ENCODE data around the gene ODF2L. TPM values are rescaled to one million over a fixed set of nuclear protein-coding genes. Genes with fewer than 3 reads are reported as not detected.

Gene ODF2L
- total RNA-seq, 4 donors from 2014 or later = 48.2 to 111 (median 64.7) TPM

DNA sequence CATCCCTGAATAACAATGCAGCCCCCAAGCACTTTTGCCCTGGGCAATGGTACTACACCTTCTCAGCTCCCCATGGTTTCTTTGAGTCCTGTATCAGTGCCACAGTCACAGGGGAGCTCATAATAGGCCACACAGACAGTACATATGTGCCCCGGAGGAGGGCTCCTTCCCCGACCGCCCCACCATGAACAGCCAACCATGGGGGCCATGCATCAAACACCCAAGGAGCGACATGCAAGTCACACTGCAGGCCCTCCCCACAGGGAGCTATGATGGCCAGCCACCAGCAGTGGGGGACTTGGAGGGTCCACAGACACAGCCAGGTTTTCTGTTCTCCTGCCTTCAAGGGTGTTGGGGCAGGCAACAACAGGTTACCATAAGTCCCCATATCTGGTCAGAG lies 14.8 kb upstream of the ODF2L start:
- Histone ChIP-seq H3K27me3 (no peaks in the 10 kb centered on the region), H3K4me1 (no peaks in the 10 kb centered on the region), H3K36me3 (no peaks in the 10 kb centered on the region), H3K4me3 (replicated peaks in 1 of 3) (no peak overlapping the region), H3K27ac (no peak overlapping the region), H3K9me3 (no peaks in the 10 kb centered on the region)
- intact Hi-C loops (cut with DNase I) = no loop called here
- DNase-seq = no peak
- 98 to 100% methylated on average over 1 to 4 of the region's 4 CpGs for WGBS, 2 donors
- TF ChIP-seq POLR2A (IDR thresholded peaks at IDR 0.05) = no peak
- TF ChIP-seq, protein P1, sequence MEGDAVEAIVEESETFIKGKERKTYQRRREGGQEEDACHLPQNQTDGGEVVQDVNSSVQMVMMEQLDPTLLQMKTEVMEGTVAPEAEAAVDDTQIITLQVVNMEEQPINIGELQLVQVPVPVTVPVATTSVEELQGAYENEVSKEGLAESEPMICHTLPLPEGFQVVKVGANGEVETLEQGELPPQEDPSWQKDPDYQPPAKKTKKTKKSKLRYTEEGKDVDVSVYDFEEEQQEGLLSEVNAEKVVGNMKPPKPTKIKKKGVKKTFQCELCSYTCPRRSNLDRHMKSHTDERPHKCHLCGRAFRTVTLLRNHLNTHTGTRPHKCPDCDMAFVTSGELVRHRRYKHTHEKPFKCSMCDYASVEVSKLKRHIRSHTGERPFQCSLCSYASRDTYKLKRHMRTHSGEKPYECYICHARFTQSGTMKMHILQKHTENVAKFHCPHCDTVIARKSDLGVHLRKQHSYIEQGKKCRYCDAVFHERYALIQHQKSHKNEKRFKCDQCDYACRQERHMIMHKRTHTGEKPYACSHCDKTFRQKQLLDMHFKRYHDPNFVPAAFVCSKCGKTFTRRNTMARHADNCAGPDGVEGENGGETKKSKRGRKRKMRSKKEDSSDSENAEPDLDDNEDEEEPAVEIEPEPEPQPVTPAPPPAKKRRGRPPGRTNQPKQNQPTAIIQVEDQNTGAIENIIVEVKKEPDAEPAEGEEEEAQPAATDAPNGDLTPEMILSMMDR (IDR thresholded peaks at IDR 0.05) = no peak

DNA sequence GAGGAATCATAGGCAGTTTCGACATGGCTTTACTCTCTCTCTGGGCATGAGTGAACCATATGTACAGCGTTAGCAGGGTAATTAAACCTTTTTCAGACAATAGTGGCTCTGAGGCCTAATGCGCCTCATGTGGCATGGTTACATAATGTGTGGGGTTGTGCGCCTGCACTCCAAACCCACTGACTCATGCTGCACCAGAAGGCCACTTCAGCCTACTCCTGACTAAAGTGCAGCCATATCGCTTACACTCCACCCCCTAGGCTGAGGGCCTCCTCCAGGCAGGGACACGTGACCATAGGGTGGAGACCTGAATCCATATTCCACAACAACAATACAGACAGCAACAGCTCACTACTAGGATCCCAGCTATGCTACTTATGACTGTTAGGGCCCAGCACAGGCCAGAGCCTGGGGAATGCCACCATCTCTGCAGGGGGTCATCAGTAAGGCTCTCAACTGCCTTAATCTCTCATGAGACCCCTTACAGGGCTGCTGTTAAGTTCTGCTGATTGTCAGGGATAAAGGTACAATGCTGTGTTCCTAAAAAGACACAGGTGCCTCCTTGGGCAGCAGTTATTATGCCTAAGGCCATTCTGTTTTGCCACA lies 13.4 kb upstream of the ODF2L start:
- Histone ChIP-seq H3K4me3 (replicated peaks in 1 of 3) (no peak overlapping the region), H3K9me3 (no peaks in the 10 kb centered on the region), H3K4me1 (no peaks in the 10 kb centered on the region), H3K36me3 (no peaks in the 10 kb centered on the region), H3K27me3 (peaks cover 3% of the 10 kb centered on the region), H3K27ac (no peak overlapping the region)
- intact Hi-C loops (cut with DNase I) = no loop called here
- no peak for TF ChIP-seq POLR2A (IDR thresholded peaks at IDR 0.05)
- TF ChIP-seq, protein P1 (IDR thresholded peaks at IDR 0.05) = no peak
- DNase-seq = no peak
- 82 to 90% methylated on average over 6 of the region's 6 CpGs for WGBS, 2 donors

DNA sequence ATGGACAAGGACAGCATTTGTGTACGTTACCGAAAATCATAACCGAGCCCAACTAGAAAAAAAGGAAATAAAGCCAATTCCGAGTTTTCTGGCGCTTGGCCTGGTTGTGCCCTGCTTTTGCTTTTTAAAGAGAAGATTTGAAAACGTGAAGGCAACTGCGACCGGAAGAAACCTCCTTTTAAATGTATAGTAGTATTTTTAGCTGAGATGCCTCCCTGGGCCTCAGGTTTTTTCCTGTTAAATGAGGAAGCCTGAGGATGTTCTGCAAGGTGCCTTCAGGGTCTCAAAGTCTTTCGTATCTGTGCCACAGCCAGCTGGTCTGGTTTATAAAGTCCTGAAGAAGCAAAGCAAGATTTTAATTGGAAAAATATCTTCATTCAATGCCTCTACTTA lies 371 bp upstream of the ODF2L start:
- no peak for DNase-seq
- intact Hi-C loops (cut with DNase I) = no loop called here
- Histone ChIP-seq H3K36me3 (no peaks in the 10 kb centered on the region), H3K27me3 (no peaks in the 10 kb centered on the region), H3K9me3 (no peaks in the 10 kb centered on the region), H3K4me1 (peaks cover 6 to 10% of the 10 kb centered on the region in 2 donors), H3K4me3 (replicated peaks in 1 of 3) (peak overlapping the region in 2 of 3 donors; percentile 88 to 89), H3K27ac (peak overlapping the region; percentile 88 to 92 (median 89))
- 3 to 4% methylated on average over 9 of the region's 9 CpGs for WGBS, 2 donors
- no peak for TF ChIP-seq POLR2A (IDR thresholded peaks at IDR 0.05)
- TF ChIP-seq, protein P1 (IDR thresholded peaks at IDR 0.05) = no peak

DNA sequence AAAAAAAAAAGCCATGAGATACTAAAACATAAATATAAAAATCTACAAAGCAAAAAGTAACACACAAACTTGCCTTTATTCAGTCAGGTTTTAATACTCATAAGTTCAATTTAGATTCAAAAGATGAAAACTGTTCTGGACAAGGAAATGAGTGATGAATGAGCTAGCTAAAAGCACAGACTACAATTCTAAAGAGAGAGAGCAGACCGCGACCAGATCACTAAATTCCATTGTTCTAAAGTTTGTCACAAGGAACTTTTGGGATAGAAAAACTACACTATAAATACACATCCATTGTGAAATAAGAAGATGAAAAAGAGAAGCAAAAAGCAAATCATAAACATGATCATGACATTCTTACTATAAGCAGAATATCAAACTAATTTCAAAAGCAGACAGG lies 1.7 kb downstream of the ODF2L start:
- intact Hi-C loops (cut with DNase I) = no loop called here
- Histone ChIP-seq H3K27ac (peak overlapping the region in 1 of 3 donors; percentile 13), H3K4me3 (replicated peaks in 1 of 3) (no peak overlapping the region), H3K4me1 (peaks cover 6 to 10% of the 10 kb centered on the region in 2 donors), H3K27me3 (no peaks in the 10 kb centered on the region), H3K9me3 (no peaks in the 10 kb centered on the region), H3K36me3 (no peaks in the 10 kb centered on the region)
- no peak for TF ChIP-seq POLR2A (IDR thresholded peaks at IDR 0.05)
- TF ChIP-seq, protein P1 (IDR thresholded peaks at IDR 0.05) = no peak
- WGBS, 2 donors = 68 to 71% methylated on average over 2 of the region's 2 CpGs
- no peak for DNase-seq

DNA sequence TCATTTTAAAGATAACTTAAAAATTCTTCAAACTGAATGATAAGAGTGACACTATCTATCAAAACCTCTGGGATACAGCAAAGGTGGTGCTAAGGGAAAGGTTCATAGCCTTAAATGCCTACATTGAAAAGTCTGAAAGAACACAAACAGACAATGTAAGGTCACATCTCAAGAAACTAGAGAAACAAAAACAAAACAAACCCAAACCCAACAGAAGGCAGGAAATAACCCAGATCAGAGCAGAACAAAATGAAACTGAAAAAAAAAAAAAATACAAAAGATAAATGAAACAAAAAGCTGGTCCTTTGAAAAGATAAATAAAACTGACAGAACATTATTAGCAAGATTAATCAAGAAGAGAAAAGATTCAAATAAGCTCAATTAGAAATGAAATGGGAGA lies 6.8 kb downstream of the ODF2L start:
- Histone ChIP-seq H3K27me3 (no peaks in the 10 kb centered on the region), H3K36me3 (no peaks in the 10 kb centered on the region), H3K27ac (no peak overlapping the region), H3K9me3 (no peaks in the 10 kb centered on the region), H3K4me3 (replicated peaks in 1 of 3) (no peak overlapping the region), H3K4me1 (peaks cover 0 to 5% of the 10 kb centered on the region in 2 donors)
- intact Hi-C loops (cut with DNase I) = no loop called here
- no peak for DNase-seq
- TF ChIP-seq, protein P1 (IDR thresholded peaks at IDR 0.05) = no peak
- TF ChIP-seq POLR2A (IDR thresholded peaks at IDR 0.05) = no peak

All from thyroid gland (tissue), 4 donors.